Measurements from ENCODE around the gene MACC1. TPM values are rescaled to one million over a fixed set of nuclear protein-coding genes. Genes with fewer than 3 reads are reported as not detected.

MACC1 gene
- total and polyA plus RNA-seq, 2 donors (not counting 3 experiments of a cell fraction or from before 2014, with no cell fraction given) = not detected

DNA sequence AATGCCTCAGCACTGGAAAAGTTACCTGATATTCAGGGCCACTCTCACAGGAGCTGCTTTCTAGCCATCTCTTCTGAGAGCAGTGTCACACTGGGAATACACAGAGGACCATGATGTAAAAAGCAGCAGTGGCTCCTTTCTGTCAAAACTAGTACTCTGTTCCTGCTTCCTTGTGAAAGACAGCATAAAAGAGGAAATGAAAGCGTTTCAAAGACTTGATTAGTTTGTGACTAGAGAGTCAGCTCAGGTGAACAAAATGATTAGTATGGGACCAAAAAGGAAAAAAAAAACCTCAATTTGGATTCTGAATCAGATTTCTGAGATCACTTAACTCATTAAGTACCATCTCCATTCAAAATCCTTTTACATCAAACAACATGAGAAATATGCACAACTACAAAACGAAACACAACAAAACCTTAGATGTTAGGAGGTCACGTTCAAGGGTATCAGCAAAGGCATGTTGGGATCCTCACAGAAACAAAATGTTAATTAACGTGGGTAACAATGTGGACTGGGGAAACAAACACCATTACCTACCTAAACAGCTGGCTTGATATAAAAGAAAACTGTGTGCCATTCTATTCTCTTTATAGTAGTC, 103.7 kb downstream of the MACC1 start:
- H3K9me1 ChIP-seq (replicated peaks; ENCODE audit: control insufficient read depth, extremely low read depth, insufficient read depth, low read length) = no peaks in the 10 kb centered on the region
- dilution Hi-C loops (cut with MboI; ENCODE audit: extremely low pct_ligation_motif_present, low sequenced_read_pairs) (no loop called here), intact Hi-C loops (cut with micrococcal nuclease) (no loop called here)
- H3K9ac ChIP-seq (replicated peaks; ENCODE audit: extremely low read depth, insufficient read depth, low read length) = no peak overlapping the region
- ChIA-PET POLR2A (no interaction called here), CTCF (no interaction called here)
- TF ChIP-seq JUN (IDR thresholded peaks at IDR 0.05; ENCODE audit: borderline replicate concordance, insufficient read depth, insufficient read length, low read depth) = no peak
- TF ChIP-seq POLR2AphosphoS5 (IDR thresholded peaks at IDR 0.05; ENCODE audit: insufficient read depth, low read depth, low read length) = no peak
- no peak for TF ChIP-seq GATA2 (IDR thresholded peaks at IDR 0.05; ENCODE audit: insufficient read depth, insufficient read length, low read depth, low read length)
- no peak for TF ChIP-seq MYC (IDR thresholded peaks at IDR 0.05; ENCODE audit: low read depth, low read length)
- no peak for TF ChIP-seq POLR2A (IDR thresholded peaks at IDR 0.05; ENCODE audit: low read depth, low read length)
- no peak for TF ChIP-seq FOS (IDR thresholded peaks at IDR 0.05; ENCODE audit: borderline replicate concordance, insufficient read depth, low read length)
- TF ChIP-seq, protein P1, sequence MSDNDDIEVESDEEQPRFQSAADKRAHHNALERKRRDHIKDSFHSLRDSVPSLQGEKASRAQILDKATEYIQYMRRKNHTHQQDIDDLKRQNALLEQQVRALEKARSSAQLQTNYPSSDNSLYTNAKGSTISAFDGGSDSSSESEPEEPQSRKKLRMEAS (IDR thresholded peaks at IDR 0.05; ENCODE audit: insufficient read depth, insufficient read length) = no peak
- no peak for TF ChIP-seq EZH2 (IDR thresholded peaks at IDR 0.05; ENCODE audit: borderline replicate concordance, low read depth, low read length, severe bottlenecking)
- TF ChIP-seq, protein P2, sequence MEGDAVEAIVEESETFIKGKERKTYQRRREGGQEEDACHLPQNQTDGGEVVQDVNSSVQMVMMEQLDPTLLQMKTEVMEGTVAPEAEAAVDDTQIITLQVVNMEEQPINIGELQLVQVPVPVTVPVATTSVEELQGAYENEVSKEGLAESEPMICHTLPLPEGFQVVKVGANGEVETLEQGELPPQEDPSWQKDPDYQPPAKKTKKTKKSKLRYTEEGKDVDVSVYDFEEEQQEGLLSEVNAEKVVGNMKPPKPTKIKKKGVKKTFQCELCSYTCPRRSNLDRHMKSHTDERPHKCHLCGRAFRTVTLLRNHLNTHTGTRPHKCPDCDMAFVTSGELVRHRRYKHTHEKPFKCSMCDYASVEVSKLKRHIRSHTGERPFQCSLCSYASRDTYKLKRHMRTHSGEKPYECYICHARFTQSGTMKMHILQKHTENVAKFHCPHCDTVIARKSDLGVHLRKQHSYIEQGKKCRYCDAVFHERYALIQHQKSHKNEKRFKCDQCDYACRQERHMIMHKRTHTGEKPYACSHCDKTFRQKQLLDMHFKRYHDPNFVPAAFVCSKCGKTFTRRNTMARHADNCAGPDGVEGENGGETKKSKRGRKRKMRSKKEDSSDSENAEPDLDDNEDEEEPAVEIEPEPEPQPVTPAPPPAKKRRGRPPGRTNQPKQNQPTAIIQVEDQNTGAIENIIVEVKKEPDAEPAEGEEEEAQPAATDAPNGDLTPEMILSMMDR (IDR thresholded peaks at IDR 0.05; ENCODE audit: extremely low read depth in 1 of 2, insufficient read depth in 1 of 2, low read depth in 1 of 2, low read length in 2 of 2) = no peak
- no TSS peak for BruUV-seq (replicated peaks)
- H2AFZ ChIP-seq (ENCODE audit: low read depth, low read length) = no peak overlapping the region
- no peak overlapping the region for H3K27ac ChIP-seq (ENCODE audit: insufficient read depth, low read depth, low read length)
- H3K4me1 ChIP-seq (ENCODE audit: control insufficient read depth, extremely low read depth, insufficient read depth, low read length) = no peaks in the 10 kb centered on the region
- FAIRE-seq (no peak), DNase-seq (ENCODE audit: low read depth, low spot score) (no peak)
- no peaks in the 10 kb centered on the region for H3K9me3 ChIP-seq (replicated peaks; ENCODE audit: control insufficient read depth, insufficient read depth, low read length)
- no peaks in the 10 kb centered on the region for H3K79me2 ChIP-seq (ENCODE audit: control insufficient read depth, insufficient read depth, low read length)
- H3K36me3 ChIP-seq (ENCODE audit: control insufficient read depth in 2 of 2, extremely low read depth in 1 of 2, insufficient read depth in 2 of 2, low read length in 2 of 2) = no peaks in the 10 kb centered on the region
- H3K4me3 ChIP-seq (replicated peaks in 1 of 3; ENCODE audit: insufficient read depth in 1 of 3, low read depth in 1 of 3, low read length in 3 of 3) = no peak overlapping the region
- H4K20me1 ChIP-seq (replicated peaks; ENCODE audit: control insufficient read depth, extremely low read depth, insufficient read depth, low read length) = no peaks in the 10 kb centered on the region
- no peak overlapping the region for H3K4me2 ChIP-seq (ENCODE audit: insufficient read depth, low read length)
- peaks cover 0 to 7% of the 10 kb centered on the region in 2 experiments for H3K27me3 ChIP-seq (ENCODE audit: control insufficient read depth in 2 of 2, insufficient read depth in 2 of 2, low read length in 2 of 2)
